HG03097 (cell line): Measurements from ENCODE around the gene GRID1.
"Not testable (repeated sequence)": the region's sequence is repeated elsewhere in the genome, so short reads cannot be mapped to it uniquely, and the experiment has no call there.

Source experiments
- ATAC-seq: cut with Tn5 transposase; IDR thresholded peaks from one replicate; pipeline ENCODE4 v1.9.1; 2021; ENCODE audit not compliant: unreplicated experiment, low FRiP score

The GRID1 gene

GRCh38 chr10:85986777-85987176 lies 379.8 kb downstream of the GRID1 start:
- ATAC-seq = no peak

GRCh38 chr10:85983051-85983450 lies 383.5 kb downstream of the GRID1 start:
- no peak for ATAC-seq

- no peak for ATAC-seq
Observed at GRCh38 chr10:85979598-85979997, 387.0 kb downstream of the GRID1 start.

GRCh38 chr10:85978566-85979358 lies 387.8 kb downstream of the GRID1 start:
- no peak for ATAC-seq

GRCh38 chr10:85977642-85978041 lies 389.0 kb downstream of the GRID1 start:
- ATAC-seq = no peak

GRCh38 chr10:85976267-85976793 lies 390.3 kb downstream of the GRID1 start:
- ATAC-seq = no peak

- no peak for ATAC-seq
Observed at GRCh38 chr10:85971494-85971893, 395.1 kb downstream of the GRID1 start.

- ATAC-seq = no peak
Observed at GRCh38 chr10:85967594-85967993, 399.0 kb downstream of the GRID1 start.

- no peak for ATAC-seq
Observed at GRCh38 chr10:85961479-85962067, 405.0 kb downstream of the GRID1 start.

GRCh38 chr10:85961073-85961472 lies 405.5 kb downstream of the GRID1 start:
- ATAC-seq = no peak

- no peak for ATAC-seq
Observed at GRCh38 chr10:85959239-85959638, 407.4 kb downstream of the GRID1 start.

GRCh38 chr10:85950921-85951320 lies 415.7 kb downstream of the GRID1 start:
- no peak for ATAC-seq

GRCh38 chr10:85946713-85947326 lies 419.8 kb downstream of the GRID1 start:
- ATAC-seq = peak; percentile 83

- no peak for ATAC-seq
Observed at GRCh38 chr10:85936161-85936560, 430.4 kb downstream of the GRID1 start.

GRCh38 chr10:85934586-85934985 lies 432.0 kb downstream of the GRID1 start:
- no peak for ATAC-seq

GRCh38 chr10:85929993-85930392 lies 436.6 kb downstream of the GRID1 start:
- ATAC-seq = not testable (repeated sequence)

- no peak for ATAC-seq
Observed at GRCh38 chr10:85927952-85928665, 438.5 kb downstream of the GRID1 start.

GRCh38 chr10:85926986-85927385 lies 439.6 kb downstream of the GRID1 start:
- ATAC-seq = no peak

GRCh38 chr10:85926136-85926535 lies 440.5 kb downstream of the GRID1 start:
- ATAC-seq = no peak

GRCh38 chr10:85925201-85925750 lies 441.3 kb downstream of the GRID1 start:
- ATAC-seq = no peak
